GM19455 (cell line): ENCODE measurements around the gene ARID3A.
"Not testable (repeated sequence)": the region's sequence is repeated elsewhere in the genome, so short reads cannot be mapped to it uniquely, and the experiment has no call there.

Source experiments
- ATAC-seq: cut with Tn5 transposase; IDR thresholded peaks from one replicate; pipeline ENCODE4 v1.9.1; 2021; ENCODE audit not compliant: unreplicated experiment

The ARID3A gene

DNA sequence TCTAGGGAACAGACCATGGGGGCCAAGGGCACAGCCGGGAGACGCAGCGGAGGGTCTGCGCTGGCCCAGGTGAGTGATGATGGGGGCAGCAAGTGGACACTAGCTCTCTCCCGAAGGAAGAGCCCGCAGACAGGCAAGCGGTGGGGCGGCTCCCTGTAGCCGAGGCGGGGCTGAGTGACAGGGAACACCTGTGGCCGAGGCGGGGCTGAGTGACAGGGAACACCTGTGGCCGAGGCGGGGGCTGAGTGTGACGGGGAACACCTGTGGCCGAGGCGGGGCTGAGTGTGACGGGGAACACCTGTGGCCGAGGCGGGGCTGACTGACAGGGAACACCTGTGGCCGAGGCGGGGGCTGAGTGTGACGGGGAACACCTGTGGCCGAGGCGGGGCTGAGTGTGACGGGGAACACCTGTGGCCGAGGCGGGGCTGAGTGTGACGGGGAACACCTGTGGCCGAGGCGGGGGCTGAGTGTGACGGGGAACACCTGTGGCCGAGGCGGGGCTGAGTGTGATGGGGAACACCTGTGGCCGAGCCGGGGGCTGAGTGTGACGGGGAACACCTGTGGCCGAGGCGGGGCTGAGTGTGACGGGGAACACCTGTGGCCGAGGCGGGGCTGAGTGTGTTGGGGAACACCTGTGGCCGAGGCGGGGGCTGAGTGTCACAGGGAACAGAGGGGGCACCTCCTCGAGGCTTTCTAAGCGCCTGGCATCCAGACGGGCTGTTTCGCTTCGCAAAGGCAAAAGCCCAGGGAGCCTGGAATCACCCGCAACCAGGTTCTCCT, 34.2 kb upstream of the ARID3A start:
- not testable (repeated sequence) for ATAC-seq

DNA sequence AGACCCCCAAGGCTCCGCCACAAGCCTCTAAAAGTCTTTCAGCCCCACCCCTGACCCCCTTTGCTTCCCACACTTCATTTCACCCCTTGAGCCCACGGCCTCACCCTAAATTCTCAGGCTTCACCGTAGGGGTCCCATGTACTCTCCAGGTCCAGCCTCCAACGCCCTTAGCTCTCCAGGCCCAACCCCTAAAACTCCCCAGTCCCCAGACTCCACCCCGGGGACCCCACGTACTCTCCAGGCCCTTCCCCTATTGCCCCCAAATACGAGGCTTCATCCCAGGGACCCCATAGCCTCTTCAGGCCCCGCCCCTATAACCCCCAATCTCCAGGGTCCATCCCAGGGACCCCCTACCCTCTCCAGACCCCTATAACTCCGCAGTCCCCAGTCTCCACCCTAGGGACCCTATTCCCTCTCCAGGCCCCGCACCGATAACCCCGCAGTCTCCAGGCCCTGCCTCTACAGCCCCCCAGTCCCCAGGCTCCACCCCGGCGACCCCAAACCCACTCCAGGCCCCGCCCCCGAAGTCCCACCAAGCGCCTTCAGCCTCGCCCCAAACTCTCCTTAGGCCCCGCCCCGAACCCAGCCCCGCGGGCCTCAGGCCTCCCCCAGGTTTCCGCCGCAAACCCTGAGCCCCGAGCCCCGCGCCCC, 33.5 kb upstream of the ARID3A start:
- no peak for ATAC-seq

DNA sequence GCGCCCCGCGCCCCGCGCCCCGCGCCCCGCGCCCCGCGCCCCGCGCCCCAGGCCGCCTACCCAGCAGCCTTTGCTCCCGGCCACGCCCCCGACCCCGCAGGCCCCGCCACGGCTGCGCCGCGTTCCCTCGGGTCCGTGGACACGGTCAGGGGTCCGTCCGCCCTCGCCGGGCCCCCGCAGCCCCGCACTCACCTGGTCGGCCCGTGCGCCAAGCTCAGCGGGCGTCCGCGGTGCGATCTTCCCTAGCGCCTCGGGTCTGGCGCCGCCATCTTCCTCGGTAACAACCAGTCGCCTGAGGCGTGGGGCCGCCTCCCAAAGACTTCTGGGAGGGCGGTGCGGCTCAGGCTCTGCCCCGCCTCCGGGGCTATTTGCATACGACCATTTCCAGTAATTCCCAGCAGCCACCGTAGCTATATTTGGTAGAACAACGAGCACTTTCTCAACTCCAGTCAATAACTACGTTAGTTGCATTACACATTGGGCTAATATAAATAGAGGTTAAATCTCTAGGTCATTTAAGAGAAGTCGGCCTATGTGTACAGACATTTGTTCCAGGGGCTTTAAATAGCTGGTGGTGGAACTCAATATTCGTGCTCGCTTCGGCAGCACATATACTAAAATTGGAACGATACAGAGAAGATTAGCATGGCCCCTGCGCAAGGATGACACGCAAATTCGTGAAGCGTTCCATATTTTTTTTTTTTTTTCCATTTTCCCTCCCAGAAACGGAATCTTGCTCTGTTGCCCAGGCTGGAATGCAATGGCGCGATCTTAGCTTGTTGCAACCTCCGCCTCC, 32.7 kb upstream of the ARID3A start, which contains the start of the genes MED16 and RNU6-9:
Gene MED16 (minus strand): TSS at position 294 of the 796 bp plus-strand sequence. CDS start 2,056 bp downstream, outside the sequence.
Gene RNU6-9 (plus strand): TSS at position 591 of the 796 bp plus-strand sequence.
- peak; percentile 71 for ATAC-seq

DNA sequence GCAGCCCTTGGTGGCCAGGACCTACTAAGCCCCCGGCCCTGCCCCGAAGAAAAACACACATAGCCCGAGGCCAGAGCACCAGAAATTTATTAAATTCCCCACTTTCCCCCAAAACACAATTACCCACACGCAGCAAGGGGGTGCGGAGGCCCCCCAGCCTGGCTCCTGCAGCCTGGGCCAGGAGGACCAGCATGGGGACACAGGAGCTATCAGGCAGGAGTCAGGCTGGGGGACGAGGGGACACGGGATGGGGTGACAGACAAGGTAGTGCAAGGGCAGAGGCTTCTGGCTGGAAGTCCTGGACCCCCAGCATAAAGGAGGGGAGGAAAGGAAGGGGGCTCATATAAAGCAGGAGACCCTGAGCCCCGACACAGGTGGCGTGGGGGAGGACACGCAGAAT, 29.4 kb upstream of the ARID3A start:
- no peak for ATAC-seq

DNA sequence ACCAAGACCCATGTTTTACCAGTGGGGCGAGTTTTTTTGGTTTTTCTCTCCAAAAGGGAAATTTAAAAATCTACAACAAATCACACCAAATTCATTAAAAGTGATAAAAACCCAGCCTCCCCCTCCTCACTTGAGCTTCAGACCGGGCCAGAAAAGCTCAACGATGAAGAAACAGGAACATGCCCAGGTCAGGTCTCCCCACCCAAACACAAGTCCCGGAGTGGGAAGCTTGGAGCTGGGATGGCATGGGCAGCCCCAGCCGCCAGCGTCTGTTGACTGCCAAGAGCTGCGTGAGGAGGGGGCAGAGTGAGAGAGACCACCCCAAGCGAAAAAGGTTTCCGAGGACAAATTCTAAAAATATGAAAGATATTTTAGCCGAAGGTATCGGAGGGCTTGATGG, 28.8 kb upstream of the ARID3A start:
- ATAC-seq: no peak

DNA sequence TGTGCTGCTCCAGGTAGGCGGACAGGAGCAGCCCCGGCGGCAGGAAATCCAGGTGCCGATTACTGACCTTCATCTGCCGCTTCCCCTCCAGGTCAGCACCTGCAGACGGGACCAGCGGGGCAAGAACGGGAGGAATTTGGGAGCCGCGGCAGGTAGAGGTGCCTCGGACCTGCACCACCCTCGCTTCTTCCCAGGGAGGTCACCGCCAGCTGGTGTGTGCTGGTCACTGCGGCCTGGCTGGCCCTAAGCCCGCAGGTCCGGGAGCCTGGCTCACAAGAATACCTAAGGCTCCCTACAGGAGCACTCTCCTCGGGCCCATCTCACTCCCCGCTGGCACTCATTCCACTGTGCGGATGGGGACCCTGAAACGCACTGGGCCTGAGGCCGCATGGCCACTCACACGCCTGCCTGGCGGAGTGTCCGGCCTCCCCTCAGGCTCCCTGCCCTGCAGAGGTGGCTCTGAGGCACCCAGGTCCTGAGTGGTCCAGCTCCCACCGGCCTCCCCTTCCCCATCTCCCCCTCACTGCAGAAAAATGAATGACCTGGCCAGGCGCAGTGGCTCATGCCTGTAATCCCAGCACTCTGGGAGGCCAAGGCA, 28.3 kb upstream of the ARID3A start:
- no peak for ATAC-seq

DNA sequence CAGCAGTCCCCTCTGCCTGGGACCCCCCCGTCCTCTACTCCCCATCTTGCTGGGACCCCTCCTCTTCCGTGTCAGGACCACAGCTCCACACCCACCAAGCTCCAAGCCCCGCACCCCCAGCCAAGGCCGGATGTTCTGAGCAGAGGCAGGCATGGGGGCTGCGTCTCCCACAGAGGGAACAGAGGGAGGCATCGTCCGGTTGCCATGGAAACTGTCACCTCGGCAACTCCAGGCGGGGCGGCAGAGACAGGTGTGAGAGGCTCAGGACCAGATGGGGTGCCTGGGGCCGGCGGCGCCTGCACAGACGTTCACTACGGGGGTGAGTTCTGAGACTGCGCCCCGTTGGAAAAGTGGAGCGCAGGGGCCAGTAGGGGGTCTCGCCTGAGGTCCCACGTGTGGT, 27.2 kb upstream of the ARID3A start:
- no peak for ATAC-seq

DNA sequence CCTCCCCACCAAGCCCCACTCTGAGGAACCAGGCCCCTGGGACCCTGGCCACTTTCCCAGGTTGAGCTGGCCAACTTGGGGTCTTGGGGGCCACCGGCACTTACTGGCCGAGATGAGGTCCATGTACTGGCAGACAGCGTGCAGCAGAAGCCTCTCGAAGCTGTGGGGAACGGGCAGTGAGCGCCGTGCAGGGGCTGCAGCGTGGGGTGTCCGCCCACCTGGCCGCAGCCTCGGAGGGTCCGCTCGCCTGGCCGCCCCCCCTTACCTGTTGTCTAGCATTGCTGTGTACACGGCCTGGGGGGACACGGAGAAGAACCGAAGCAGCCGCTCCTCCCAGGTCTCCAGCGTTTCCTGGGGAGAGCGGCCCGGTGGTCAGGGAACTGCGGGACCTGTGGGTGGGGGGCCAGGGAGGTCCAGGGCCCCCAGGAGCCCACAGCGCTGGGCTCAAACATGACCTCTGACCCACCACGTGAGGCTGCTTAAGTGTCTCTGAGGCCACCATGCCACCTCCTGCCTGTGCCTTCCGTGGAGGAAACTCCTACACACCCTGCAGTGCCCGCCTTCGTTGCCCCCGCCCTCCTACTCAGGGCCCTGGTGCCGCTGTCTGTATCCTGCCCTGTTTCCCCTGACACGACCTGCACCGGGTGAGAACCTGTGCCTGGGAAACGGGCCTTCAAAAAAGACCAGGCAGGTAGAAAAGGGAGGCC, 26.3 kb upstream of the ARID3A start:
- ATAC-seq: no peak

DNA sequence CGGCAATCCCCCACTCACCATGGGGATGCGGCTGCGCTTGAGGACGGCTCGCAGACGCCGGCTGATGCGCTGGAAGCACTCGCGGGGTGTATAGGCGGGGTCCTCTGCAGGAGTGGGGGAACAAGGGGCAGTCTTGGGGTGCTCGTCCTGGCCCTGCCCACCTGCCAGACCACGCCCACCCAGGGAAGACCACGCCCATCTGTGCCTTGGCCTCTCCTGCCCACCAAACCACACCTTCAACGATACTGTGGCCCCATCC, 25.9 kb upstream of the ARID3A start:
- ATAC-seq: no peak

DNA sequence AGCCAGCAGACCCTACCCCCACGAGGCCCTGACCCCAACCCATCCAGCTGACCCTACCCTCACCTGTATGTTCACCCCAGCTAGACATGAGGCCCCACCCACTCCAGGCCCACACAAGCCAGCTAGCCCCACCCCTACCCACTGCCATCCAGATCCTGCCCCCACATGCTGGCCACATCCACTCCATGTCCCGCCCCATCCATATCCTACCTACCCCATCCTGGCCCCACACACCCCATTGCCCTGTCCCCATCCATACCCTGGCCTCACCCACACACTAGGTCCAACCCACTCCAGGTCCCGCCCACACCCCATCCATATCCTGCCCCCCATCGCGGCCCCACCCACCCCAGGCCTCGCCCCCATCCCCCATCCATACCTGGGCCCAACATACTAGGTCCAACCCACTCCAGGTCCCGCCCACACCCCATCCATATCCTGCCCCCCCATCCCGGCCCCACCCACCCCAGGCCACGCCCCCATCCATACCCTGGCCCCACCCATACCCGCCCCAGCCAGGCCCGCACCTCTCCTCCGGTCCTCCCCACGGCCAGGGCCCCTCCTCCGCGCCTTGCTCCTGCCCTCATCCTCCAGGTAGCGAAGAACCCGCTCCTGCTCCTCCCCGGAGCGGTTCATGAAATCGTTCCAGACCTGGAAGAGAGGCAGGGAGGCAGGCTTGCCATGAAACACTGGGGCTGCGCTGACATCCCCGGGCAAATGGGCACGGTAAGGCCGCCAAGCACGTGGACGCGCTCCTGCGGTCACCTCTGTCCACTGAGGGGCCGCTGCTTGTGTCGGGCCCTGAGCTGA, 25.3 kb upstream of the ARID3A start:
- ATAC-seq: no peak

DNA sequence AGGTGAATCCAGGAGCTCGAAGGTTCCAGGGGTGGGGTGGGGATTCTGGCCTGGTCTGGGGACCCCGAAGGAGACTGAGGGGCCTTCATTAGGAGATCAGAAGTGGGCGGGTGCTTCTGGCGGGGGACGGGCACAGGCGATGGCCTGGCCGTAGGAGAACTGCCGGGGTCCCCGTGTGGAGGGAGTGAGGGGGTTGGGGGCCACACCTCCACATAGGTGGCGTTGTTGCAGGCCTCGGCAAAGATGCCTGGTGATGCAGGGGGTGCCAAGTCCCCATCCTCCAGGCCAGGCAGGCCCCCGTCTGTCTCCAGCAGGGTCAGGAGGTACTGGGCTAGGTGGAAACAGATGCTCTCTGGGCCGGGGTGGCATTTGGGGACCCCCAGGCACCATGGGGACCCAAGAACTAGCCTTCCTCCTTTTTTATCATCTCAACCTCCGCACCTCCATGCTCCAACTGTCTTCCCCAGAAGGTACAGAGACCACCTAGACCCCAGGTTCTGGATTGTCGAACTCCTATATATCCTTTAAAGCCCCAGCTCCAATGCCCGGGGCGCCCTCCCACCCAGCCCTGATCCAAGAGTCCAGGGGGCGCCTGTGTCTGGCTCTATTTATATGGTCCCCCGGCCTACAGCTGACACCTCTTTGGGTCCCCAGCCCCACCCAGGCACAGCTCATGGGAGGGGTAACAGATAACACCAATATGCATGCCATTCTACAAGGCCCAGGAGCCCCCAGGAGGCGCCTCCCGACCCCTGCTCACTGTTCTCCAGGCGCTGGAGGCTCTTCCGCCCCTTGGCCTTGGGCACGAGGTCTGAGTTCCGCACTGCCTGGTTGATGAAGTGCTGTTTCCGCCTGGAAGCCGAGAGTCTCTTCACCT, 24.4 kb upstream of the ARID3A start:
- no peak for ATAC-seq

DNA sequence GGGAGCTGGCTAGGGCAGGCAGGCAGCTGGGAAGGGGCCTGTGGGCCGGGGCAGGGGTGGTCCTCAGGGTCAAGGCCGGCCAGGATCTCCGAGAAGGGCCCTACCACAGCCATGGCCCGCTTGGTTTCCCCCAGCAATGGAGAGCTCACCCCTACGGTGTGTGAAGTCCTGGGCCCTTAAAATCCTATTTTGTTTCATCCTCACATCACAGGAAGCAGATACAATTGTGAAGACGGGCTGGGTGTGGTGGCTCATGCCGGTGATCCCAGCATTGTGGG, 23.8 kb upstream of the ARID3A start:
- no peak for ATAC-seq

DNA sequence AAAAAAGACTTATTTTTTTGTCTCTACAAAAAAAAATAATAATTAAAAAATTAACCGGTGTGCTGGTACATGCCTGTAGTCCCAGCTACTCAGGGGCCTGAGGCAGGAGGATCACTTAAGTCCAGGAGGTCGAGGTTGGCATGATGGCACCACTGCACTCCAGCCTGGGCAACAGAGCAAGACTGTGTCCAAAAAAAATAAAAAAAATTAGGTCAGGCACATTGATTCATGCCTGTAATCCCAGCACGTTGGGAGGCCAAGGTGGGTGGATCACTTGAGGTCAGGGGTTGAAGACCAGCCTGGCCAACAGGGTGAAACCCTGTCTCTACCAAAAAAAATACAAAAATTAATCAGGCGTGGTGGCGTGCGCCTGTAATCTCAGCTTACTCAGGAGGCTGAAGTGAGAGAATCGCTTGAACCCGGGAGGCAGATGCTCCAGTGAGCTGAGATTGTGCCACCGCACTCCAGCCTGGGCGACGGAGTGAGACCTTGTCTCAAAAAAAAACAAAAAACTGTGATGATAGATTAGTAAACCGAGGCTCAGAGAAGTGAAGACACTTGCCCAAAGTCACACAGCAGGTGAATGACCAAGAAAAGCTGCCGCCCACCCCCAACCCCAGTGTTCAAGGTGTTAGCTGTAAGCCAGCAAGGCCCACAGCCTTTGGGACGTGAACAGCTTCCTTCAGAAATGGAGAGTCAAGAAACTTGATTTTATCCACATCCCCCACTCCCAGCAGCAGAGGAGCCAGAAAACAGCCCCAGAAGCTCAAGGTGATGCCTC, 23.2 kb upstream of the ARID3A start:
- no peak for ATAC-seq

DNA sequence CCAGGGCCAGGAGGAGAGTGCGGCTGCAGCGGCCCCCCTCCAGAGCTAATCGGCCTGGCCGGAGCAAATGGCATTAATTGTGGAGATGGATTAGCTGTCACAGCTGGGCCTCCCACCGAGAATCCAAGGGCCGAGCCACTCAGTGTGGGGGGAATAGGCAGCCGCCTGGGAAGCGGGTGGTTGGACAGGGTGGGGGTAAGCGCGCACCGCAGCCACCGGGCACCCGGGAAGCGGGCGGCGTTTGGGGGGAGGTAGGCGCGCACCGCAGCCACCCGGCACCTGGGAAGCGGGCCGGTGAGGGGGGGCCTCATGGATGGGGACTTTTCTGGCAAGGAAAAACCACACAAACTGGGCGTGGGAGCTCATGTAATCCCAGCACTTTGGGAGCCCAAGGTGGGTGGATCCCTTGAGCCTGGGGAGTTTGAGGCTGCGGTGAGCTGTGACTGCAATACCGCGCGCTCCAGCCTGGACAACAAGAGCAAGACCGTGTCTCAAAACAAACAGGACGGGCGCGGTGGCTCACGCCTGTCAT, 22.5 kb upstream of the ARID3A start:
- ATAC-seq: no peak

DNA sequence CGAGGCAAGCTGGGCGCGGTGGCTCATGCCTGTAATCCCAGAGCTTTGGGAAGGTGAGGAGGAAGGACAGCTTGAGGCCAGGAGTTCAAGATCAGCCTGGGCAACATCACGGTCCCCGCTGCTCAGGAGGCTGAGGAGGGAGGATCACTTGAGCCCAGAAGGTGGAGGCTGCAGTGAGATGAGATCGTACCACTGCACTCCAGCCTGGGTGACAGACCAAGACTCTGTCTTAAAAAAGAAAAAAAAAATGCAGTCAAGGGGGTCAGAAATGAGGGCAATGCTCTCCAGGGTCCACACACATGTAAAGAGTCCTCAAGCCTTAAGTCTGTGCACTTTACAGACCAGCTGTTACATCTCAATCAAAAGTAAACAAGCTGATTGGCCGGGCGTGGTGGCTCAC, 21.3 kb upstream of the ARID3A start:
- no peak for ATAC-seq

DNA sequence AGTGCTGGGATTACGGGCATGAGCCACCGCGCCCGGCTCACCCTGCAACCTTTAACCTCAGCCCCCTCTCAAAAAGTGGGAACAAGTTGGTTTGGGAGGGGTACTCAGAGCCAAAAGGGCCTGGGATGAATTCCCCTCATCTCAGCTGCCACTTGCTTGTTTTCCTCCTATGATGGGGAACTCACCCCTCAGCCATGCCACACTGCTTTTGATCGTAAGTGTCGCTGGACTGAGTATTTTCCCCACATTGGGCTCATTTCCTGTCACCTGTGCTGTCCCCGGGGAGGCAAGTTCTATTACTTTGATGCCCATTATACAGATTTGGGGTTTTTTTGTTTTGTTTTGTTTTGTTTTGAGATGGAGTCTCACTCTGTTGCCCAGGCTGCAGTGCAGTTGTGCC, 19.4 kb upstream of the ARID3A start:
- ATAC-seq: no peak

DNA sequence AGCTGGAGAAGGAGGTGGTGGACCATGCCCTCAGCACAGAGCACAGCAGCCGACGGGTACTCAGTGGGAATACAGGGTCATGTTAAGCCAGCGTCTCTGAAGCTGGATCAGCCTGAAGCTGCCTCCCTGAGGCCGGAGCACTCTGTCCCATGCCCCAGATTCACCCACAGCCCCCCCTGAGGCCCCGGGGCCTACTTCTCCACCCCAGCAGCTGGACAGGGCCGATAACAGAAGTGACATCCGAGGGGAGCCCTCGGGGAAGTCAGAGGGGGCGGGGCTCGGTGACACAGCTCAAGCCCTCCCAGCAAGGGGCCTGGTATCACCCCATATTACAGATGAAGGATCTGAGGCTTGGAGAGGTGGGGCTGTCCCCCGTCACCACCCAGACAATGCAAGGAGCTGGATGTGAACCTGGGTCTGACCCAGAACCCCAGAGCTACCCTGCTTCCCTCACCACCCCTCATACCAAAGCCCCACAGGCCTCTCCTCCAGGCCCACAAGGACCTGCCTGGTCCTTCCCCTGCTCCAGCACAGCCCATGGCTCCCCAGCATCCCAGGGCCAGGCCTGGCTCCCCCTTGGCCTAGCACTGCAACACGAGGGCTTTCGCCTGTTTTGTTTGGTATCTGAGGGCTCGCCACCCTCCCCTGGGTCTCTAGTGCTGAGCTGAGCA, 18.5 kb upstream of the ARID3A start:
- ATAC-seq: no peak
